ENCODE data around the gene CD82. TPM values are rescaled to one million over a fixed set of nuclear protein-coding genes. Genes with fewer than 3 reads are reported as not detected.
"Not testable (repeated sequence)": the region's sequence is repeated elsewhere in the genome, so short reads cannot be mapped to it uniquely, and the experiment has no call there.

CD82 gene
- total RNA-seq, 1 experiment from 2014 or later: 32.6 TPM

- CTCF ChIA-PET: interaction anchor here (0.8 kb wide), 1 partner anchor 253 kb away, joined by 3 read pairs; no protein-coding TSS in a partner anchor
Measured at GRCh38 chr11:44658506-44658850, 93.0 kb downstream of the CD82 start.

GRCh38 chr11:44659641-44660040 is 94.2 kb downstream of the CD82 start:
- no TSS peak for BruUV-seq (replicated peaks)
- H3K27me3 Mint-ChIP-seq (ENCODE audit: unreplicated experiment): peaks cover 60% of the 10 kb centered on the region
- H3K4me3 Mint-ChIP-seq (ENCODE audit: low read depth, unreplicated experiment): no peak overlapping the region
- no peaks in the 10 kb centered on the region for H3K9me3 Mint-ChIP-seq (ENCODE audit: low read depth, unreplicated experiment)
- TF ChIP-seq CTCF (IDR thresholded peaks at IDR 0.05; ENCODE audit: unreplicated experiment): no peak
- no peaks in the 10 kb centered on the region for H3K4me1 Mint-ChIP-seq (ENCODE audit: low read depth, unreplicated experiment)
- CTCF ChIA-PET: no interaction called here
- no peaks in the 10 kb centered on the region for H3K36me3 Mint-ChIP-seq (ENCODE audit: insufficient read depth, unreplicated experiment)
- DNase-seq: no peak
- H3K27ac Mint-ChIP-seq (ENCODE audit: unreplicated experiment): no peak overlapping the region
- intact Hi-C loops (cut with micrococcal nuclease; ENCODE audit: unreplicated experiment): no loop called here

More at GRCh38 chr11:44658506-44658850, 93.0 kb downstream of the CD82 start:
- no peaks in the 10 kb centered on the region for H3K36me3 Mint-ChIP-seq (ENCODE audit: insufficient read depth, unreplicated experiment)
- H3K4me1 Mint-ChIP-seq (ENCODE audit: low read depth, unreplicated experiment): no peaks in the 10 kb centered on the region
- peaks cover 67% of the 10 kb centered on the region for H3K27me3 Mint-ChIP-seq (ENCODE audit: unreplicated experiment)
- DNase-seq: peak; percentile 20
- intact Hi-C loops (cut with micrococcal nuclease; ENCODE audit: unreplicated experiment): no loop called here
- no peak overlapping the region for H3K4me3 Mint-ChIP-seq (ENCODE audit: low read depth, unreplicated experiment)
- BruUV-seq (replicated peaks): no TSS peak
- no peak for TF ChIP-seq CTCF (IDR thresholded peaks at IDR 0.05; ENCODE audit: unreplicated experiment)
- H3K9me3 Mint-ChIP-seq (ENCODE audit: low read depth, unreplicated experiment): no peaks in the 10 kb centered on the region
- H3K27ac Mint-ChIP-seq (ENCODE audit: unreplicated experiment): no peak overlapping the region

- H3K4me1 Mint-ChIP-seq (ENCODE audit: low read depth, unreplicated experiment); DNase-seq; H3K9me3 Mint-ChIP-seq (ENCODE audit: low read depth, unreplicated experiment); CTCF ChIA-PET; H3K27ac Mint-ChIP-seq (ENCODE audit: unreplicated experiment); intact Hi-C loops (cut with micrococcal nuclease; ENCODE audit: unreplicated experiment); BruUV-seq (replicated peaks); H3K4me3 Mint-ChIP-seq (ENCODE audit: low read depth, unreplicated experiment); H3K36me3 Mint-ChIP-seq (ENCODE audit: insufficient read depth, unreplicated experiment): not testable (repeated sequence)
- peaks cover 63% of the 10 kb centered on the region for H3K27me3 Mint-ChIP-seq (ENCODE audit: unreplicated experiment)
Measured at GRCh38 chr11:44660535-44660934, 95.1 kb downstream of the CD82 start.

GRCh38 chr11:44661311-44661717 is 95.9 kb downstream of the CD82 start:
- intact Hi-C loops (cut with micrococcal nuclease; ENCODE audit: unreplicated experiment): no loop called here
- H3K4me3 Mint-ChIP-seq (ENCODE audit: low read depth, unreplicated experiment): no peak overlapping the region
- H3K27ac Mint-ChIP-seq (ENCODE audit: unreplicated experiment): no peak overlapping the region
- H3K9me3 Mint-ChIP-seq (ENCODE audit: low read depth, unreplicated experiment): no peaks in the 10 kb centered on the region
- CTCF ChIA-PET: no interaction called here
- peaks cover 63% of the 10 kb centered on the region for H3K27me3 Mint-ChIP-seq (ENCODE audit: unreplicated experiment)
- BruUV-seq (replicated peaks): no TSS peak
- H3K36me3 Mint-ChIP-seq (ENCODE audit: insufficient read depth, unreplicated experiment): no peaks in the 10 kb centered on the region
- TF ChIP-seq CTCF (IDR thresholded peaks at IDR 0.05; ENCODE audit: unreplicated experiment): no peak
- no peak for DNase-seq
- no peaks in the 10 kb centered on the region for H3K4me1 Mint-ChIP-seq (ENCODE audit: low read depth, unreplicated experiment)

Other genes starting within 250 kb of the CD82 start
- gene TSPAN18, start 161.3 kb downstream of the CD82 start, total RNA-seq (2022): 0.51 TPM in 1 of 2 replicates, not detected in the other